ENCODE measurements around the gene FGF21.

- no peak for TF ChIP-seq CTCF (IDR thresholded peaks at IDR 0.05; ENCODE audit: insufficient read depth, low read depth, low read length)
- TF ChIP-seq EZH2 (IDR thresholded peaks at IDR 0.05; ENCODE audit: insufficient read depth, low read length) = no peak
These were observed 14.9 kb downstream of the FGF21 start for GRCh38 chr19:48770266-48770665.

Data from astrocyte (in vitro differentiated cells and primary cell).